GM19467 (cell line): ENCODE results near the gene CTNNA1.

ENCODE experiments used
- ATAC-seq: cut with Tn5 transposase; IDR thresholded peaks from one replicate; pipeline ENCODE4 v1.9.1; 2021; ENCODE audit warnings: mild to moderate bottlenecking, moderate library complexity; ENCODE audit not compliant: unreplicated experiment

The CTNNA1 gene

DNA sequence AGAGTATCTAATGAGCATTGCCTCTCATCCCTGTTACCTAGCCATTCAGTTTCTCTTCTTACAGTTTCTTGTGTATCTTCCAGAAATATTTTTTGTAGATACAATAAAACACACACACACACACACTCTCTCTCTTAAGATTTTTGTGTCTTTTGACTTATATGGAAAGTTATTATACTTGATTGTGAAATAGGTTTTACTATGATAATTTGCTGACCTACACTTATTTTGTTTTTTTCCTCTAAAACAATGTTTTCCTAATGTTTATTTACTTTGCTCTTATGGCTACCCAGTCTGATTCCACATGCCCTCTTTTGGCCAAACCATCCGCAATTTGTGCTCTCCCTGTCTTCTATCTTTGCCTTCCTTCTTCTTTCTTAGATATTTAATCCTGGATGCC, 96.7 kb downstream of the CTNNA1 start:
- ATAC-seq = no peak

DNA sequence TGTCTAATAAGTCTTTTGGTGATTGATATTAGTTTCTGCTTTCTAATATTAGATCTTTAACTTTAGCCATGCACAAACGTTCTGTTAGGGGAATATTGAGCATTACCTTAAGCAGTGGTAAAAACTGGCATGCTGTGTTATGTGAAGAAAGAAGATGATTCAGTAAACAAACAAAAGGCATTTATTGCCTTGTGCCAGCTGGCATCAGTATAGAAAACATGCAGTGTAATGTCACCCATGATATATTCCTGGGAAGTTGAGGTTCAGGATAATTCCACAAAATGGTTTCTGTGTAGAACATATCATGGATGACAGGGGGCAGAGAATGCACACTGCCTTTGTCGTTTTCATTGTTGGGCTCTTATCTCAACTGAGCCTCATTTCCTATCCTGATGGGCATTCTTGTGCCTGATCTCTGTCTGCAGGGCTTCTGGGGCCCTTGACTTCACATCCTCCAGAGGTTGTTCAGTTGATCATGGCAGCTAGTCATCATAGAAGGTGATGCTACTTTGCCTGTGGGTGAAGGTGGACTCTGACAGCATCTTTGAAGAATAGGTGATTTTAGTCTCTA, 97.7 kb downstream of the CTNNA1 start:
- ATAC-seq = no peak

DNA sequence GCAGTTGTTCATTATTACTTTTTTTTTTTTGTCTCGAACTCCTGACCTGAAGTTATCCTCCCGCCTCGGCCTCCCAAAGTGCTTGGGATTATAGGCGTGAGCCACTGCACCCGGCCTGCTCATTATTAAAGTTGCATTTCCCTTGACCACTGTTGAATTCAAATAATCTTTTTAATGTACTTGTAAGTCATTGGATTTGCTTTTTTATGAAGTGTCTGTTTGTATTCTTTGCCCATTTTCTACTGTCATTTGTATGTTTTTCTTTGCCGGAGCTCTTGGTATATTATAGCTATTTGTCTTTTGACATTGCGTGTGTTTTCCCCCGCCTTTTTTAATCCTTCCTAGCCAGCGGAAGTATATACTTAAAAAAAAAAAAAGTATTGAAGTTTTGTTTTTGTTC, 99.9 kb downstream of the CTNNA1 start:
- no peak for ATAC-seq

DNA sequence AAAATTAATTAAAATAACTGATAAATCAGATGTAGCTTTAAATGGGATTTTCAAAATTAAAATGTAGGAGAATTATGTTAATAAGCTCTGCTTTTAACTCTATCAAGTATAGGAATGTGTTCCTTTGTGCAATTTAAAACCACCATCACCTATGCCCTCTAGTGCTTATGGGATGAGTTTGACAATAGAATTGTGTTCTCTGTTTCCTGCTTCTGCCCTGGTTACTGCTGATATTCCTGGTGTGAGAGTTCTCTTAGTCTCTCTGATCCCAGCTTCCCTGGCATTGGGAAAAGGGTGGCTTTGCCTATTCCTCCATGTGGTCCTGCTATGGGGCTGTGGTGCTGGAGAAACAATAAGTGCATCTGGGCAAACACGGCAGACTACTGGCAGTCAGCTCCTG, 113.8 kb downstream of the CTNNA1 start:
- no peak for ATAC-seq

DNA sequence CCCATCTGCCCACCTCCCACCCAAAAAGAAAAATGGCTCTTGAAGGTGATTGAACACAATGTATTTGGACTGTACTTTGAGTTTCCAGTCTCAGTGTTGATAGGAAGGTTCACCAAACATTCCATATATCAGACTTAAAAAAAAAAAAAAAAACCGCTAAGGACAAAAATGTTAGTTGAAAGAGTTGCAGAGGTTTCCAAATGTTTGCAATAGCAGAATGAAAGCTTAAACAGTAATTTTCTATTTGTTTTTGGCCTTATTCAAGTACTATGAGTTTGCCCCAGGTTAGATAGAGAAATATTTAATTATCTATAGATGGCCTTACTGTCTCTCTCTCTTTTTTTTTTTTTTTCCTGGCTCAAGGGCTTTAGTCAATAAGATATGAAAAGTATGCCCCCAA, 115.8 kb downstream of the CTNNA1 start:
- ATAC-seq = no peak

DNA sequence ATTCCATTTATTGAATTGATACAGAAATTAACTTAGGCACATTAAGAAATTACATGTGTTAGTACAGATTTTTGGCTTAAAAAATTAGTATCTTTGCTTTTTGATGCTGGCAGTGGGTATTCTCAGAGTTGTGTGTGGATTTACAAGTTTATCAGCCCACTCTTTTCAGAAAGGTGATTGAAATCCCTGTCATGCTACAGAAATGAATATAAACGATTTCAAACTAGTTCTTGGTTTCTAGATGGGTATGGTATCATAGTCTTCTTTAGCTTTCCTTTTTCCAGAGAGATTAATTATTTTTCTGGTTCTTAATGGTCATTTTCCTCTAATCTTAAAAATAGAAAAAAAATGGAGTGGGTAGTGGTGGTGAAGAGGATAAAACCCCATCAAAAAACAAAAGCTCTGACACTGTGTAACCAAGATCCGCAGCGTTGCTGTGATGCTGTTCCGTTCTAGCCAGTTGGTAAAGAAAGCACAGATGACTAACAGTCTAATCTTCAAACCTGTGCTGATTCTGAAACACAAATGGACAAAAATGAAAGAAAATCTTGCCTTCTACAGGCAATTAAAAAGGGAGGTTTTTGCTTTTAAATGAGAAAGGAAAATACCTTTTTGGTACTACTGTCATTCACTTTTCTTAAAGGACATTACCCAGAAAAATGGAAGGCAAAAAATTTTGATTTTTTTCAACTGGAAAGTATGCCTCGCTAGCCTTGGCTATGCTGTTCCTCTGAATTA, 116.7 kb downstream of the CTNNA1 start:
- no peak for ATAC-seq

DNA sequence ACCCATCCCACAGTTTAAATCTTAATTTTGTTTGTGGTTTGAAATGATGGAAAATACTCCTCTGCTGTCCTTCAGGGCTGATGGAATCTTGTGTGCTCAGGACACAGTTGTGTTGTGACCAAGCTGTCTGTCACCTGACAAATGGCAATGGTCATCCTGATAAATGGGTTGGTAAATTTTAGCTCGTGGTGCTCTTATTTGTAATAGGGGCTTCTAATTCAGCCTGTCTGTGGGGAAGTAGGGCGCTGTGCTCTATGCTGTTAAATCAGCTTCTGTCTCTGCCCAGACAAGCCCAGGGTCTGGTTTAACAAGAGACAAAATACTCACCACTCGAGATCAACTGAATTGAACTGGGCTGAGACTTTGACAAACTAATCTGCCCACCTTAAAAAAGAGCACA, 117.4 kb downstream of the CTNNA1 start:
- no peak for ATAC-seq

DNA sequence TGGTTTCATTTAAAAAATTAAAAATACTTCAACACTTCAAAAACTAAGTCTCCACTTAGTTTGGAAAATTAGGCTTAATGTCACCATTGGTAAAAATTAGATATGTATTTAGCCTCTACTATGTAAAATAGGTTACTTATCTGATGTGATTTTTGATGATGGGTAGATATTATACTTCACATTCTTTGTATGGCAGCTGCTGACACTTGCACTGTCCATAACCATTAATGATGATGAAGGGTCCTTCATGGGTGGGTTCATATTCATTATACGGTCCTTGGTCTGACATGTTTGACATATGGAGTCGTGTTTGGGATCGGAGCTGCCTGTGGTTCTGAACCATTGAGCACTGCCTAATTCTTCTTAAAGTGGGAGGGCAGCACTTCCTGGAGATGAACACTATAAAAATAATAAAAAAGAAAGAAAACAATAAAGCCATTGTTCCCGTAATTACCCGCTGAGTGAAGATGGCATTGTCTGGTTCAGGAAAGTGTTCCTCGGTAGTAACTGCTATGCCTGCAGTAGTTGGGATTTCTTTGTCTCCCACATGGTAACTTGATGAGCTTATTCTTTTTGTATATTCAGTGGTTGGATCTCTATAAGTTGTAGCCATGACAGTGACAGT, 119.7 kb downstream of the CTNNA1 start:
- ATAC-seq = no peak

DNA sequence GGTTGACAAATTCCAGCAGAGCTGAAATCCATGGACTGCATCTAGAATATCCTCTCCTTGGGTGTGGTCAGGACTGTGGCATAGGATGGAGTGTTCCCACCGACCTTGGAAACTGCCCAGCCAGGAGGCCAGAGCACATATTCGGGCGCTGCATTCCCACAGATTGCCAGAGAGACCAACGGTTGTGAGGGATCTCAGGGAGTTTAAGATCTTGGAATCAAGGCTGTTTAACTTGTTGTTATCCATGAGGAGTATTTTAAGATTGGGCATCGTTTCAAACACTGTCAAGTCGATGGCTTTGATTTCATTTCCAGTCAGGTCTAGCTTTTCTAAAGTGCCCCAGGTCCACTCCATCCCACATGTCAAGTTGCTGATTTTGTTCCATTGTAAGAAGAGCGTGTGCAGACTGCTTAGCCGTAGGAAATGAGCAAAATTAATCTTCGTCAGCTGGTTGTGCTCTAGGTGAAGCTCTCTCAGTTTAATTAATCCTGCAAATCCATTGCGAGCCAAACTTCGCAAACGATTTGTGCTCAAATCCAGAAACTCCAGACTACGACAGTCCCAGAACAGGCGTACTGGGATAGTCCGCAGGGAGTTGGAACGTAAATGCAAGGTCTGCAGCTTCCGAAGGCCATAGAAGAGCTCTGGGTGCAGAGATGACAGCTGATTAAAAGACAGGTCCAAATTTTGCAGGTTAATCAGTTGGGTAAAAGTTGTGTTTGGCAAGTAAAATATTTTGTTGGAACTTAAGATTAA, 120.4 kb downstream of the CTNNA1 start:
- ATAC-seq = no peak

DNA sequence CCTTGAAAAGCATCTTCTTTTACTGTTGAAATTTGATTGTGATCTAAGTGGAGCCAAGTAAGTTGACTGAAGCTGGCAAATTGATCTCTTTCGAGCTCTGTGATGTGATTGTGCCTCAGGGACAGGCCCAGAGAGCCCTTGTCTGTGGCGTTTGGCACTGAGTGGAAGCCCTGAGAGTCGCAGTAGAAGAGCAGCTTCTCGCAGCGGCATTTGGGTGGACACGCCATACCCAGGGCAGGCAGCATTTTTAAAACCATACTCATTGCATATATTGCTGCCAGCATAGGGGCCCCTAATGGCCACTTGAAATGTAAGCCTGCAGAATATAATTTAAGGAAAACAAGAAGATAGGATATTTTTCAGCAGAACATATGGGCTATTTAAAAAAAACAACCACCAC, 121.0 kb downstream of the CTNNA1 start:
- no peak for ATAC-seq

DNA sequence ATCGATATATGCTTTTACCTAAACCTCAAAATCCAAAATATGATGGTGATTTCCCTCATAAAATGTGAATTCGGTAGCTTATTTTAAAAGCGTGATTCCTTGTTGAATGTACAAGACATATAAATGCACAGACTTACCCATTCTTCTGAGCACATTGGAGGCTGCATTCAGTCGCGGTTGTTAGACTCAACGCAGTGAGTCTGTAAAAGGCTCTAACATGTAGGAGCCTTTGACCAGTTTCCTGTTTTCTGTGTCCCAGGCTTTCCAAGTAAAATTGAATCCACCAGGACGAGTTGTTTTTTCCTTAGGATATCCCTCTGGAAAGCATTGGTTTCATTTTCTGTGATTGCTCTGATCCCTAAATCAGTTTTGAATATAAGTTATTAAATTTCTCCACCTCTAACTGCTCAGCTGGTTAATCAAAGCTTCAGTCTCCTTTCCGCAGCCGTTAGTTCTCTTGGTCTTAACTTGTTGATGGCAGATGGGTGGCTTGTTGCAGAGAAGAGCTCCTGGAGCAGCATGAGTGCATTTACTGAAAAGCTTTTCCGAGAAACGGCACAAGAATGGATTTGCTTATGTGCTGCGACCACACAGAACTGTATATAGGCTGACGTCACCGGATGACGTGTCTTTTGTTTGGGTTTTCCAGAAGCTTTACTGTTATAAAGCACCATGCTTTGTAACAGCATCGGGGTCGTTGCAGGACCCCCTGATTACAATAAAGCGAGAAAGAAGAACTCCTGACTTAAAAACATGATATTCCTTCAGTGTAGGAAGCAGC, 121.7 kb downstream of the CTNNA1 start, which contains the start of gene LRRTM2:
TSS of gene LRRTM2 (minus strand) at position 565 of the 781 bp plus-strand sequence. CDS start at position 141, 424 bp downstream.
- no peak for ATAC-seq

DNA sequence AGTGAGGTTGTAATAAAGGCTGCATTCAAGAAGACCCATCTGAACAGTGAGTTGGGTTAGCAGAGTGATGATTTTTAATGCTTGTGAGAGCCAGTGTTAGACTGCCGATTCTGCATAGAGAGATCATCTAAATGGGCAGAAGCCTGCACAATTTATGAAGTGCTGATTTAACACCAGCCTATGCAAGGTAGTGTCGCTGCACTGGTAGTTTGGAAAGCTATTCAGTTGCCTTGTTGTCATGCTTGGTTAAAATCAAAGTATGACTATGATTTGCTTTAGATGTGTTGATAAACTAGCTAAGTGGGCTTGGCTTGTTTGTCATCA, 122.3 kb downstream of the CTNNA1 start:
- no peak for ATAC-seq

DNA sequence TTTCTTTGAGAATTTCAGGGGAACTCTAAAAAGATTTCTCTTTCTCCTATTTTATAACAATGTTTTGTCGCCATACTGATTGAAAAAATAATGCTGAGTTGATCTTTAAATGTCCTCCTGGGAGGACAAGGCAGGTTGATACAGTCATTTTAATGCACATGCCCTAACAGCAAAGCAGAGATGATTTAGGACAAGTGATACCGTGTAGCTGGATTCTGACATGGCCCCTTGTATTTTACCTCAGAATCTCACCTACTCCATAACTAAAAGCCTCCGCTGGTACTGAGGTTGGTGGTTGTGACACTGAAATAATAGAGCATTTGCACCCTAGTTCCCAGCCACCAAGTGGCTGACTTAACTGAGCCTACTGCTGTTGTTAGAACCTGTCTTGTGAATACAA, 122.7 kb downstream of the CTNNA1 start:
- ATAC-seq = no peak

DNA sequence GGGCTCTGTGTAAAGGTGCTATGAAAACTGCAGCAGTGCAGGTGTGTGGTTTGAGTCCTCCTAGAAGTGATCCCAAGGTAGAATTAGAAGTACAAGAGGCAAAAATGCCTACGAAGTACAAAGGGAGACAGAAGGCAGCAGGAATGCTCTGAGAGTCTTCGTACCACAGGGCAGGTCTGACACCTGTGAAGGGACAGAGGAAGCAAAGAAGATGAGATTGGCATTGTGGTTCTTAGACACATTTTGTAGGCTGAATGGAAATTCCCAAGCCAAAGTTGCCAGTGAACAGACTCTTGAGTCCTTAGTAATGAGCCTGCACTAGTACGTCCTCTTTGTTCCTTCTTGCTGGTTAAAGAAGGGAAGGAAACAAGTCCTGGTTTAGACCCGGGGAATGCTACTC, 123.6 kb downstream of the CTNNA1 start:
- ATAC-seq = no peak

DNA sequence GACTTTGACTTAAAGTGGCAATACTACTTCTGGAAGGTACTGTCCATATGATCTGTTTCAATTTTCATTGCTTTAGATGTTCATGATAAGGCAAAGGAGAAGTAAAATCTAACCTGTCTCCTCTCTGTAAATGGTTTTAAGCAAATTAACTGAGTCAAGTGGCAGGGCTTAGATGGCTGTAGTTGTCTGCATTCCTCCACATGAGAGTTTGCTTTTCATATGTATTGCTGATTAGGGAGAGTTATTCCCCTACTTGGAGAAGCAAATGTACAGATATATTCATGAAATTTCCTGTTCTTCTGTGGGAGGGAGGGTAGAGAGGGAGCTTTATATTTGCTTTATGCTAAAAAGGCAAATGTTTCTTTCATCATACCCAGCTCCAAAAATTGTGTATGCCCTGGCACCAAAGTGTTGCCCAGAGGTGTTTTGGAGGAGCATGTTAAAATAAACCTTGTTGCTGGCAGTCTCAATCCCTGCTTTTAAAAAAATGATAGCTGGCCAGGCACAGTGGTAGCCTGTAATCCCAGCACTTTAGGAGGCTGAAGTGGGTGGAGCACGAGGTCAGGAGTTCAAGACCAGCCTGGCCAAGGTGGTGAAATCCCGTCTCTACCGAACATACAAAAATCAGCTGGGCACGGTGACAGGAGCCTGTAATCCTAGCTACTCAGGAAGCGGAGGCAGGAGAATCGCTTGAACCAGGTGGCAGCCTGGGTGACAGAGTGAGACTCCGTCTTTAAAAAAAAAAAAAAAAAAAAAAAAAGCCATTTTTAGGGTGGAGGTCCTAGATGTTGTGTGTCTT, 125.4 kb downstream of the CTNNA1 start:
- no peak for ATAC-seq

DNA sequence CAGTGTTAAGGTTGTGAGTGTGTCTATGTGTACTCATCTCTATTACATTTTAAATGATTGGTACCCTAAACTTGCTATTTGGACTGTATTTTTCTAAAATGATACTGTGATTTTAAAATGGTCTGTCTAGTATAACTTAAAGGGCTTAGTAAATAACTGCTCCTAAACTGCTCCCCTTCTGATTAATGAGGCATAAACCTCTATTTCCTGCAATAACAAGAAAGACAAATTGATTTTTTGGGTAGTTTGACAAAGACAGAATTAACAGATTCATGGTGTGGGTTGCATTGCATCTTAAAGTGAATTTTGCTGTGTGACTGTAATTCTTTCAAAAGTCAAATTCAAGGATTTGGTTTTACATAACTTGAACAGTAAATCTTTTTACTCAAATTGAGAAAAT, 130.0 kb downstream of the CTNNA1 start:
- no peak for ATAC-seq

DNA sequence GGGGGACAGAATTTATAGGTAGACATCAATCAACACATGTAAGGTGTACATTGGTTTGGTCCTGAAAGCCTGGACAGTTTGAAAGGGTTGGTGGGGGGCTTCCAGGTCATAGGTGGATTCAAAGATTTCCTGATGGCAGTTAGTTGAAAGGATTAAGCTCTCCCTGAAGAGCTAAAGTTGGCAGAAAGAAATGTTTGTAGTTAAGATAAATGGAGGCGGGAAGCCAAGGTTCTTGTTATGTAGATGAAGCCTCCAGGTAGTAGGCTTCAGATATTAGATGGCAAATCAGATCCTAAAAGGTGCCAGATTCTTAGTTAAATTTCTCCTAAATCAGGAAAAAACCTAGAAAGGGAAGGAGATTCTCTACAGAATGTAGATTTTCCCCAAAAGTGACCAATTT, 130.9 kb downstream of the CTNNA1 start:
- ATAC-seq = no peak

DNA sequence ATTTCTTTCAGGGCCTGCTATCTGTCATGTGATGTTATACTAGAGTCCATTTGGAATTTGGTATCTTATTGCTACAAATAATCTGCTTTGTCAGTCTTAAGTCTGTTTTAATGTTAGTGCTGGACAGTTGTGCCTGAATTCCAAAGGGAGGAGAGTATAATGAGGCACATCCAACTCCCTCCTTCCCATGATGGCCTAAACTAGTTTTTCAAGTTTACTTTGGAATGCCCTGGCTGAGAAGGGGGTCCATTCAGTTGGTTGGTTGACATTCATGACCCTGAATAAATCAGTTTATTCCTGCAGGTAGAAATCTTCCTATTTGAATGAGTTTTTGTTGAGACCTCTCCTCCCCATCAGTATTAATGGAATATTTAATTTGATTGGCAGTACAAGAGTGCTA, 131.3 kb downstream of the CTNNA1 start:
- ATAC-seq = no peak

DNA sequence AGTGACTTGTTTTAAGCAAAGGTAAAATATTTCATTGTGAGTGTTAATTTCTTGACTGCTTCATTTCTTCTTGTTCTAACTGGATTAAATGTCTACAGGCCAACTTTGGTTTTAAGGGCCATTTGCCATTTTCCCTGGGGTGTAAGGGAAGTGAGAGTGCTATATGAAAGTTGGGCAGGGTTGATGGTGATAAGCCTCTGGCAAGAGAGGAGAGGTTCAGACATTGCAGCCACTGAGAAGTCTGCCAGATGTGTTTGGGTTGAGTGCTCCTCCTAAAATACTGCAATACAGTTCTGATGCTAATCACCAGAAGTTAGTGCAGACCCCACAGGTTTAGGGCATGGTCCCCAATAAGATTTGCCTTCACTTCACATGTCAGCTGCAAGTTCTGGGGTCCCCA, 136.8 kb downstream of the CTNNA1 start:
- no peak for ATAC-seq

DNA sequence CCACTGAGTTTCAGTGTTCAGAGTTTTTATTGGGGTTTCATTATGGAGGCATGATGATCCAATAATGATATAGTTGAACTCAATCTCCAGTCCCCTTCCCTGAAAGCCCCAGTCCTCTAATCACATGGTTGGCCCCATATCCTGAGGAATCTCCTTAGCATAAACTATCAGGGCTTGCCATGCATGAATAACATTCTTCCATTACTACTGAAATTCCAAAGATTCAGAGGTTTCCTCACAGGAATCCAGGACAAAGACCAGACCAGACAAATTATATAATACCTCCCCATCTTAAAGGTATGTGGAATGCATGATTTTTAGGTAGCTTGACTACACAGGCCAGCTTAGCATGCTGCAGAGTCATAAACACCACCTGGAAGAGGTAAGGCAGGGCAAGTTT, 137.4 kb downstream of the CTNNA1 start:
- ATAC-seq = no peak
